SU-DHL-6 (cell line): ENCODE data around the gene DDX24.

Experiments
- H2AFZ ChIP-seq: fragments of 200-600 bp; sonication (generic); 2 replicates; pipeline ENCODE4 v1.6.1; 2014; ENCODE audit warnings: low read depth, mild to moderate bottlenecking, moderate library complexity, mixed read lengths, antibody characterized with exemption, low read length; ENCODE audit not compliant: severe bottlenecking
- H3F3A ChIP-seq: fragments of 200-600 bp; shearing (Covaris generic); 2 replicates; pipeline ENCODE4 v1.6.0; 2016; ENCODE audit warnings: antibody characterized with exemption, mild to moderate bottlenecking; ENCODE audit not compliant: insufficient read depth
- H3K27ac ChIP-seq: fragments of 200-600 bp; sonication (generic); 2 replicates; pipeline ENCODE4 v1.5.1; 2016; ENCODE audit warnings: low read depth, mild to moderate bottlenecking, low read length, moderate library complexity, mixed read lengths
- H3K27me3 ChIP-seq: fragments of 200-600 bp; sonication (generic), shearing (Covaris generic); 2 replicates; pipeline ENCODE4 v1.6.0; 2014; ENCODE audit warnings: mild to moderate bottlenecking, low read length
- H3K36me3 ChIP-seq: fragments of 200-600 bp; sonication (generic); 2 replicates; pipeline ENCODE4 v1.6.1; 2014; ENCODE audit warnings: mild to moderate bottlenecking, low read length, mixed read lengths
- H3K4me2 ChIP-seq: fragments of 300-600, 200-600 bp; shearing (Covaris generic), sonication (generic); 2 replicates; pipeline ENCODE4 v1.6.0; 2014; ENCODE audit warnings: low read length, low read depth, mild to moderate bottlenecking; ENCODE audit not compliant: poor library complexity, severe bottlenecking
- H3K4me3 ChIP-seq: fragments of 200-600 bp; sonication (generic); 2 replicates; pipeline ENCODE4 v1.5.1; 2014; ENCODE audit warnings: antibody characterized with exemption, low read length, mild to moderate bottlenecking, mixed read lengths; ENCODE audit not compliant: insufficient read depth, poor library complexity, severe bottlenecking
- H3K79me2 ChIP-seq: fragments of 200-600 bp; sonication (generic); 2 replicates; pipeline ENCODE4 v1.6.1; 2014; ENCODE audit warnings: mild to moderate bottlenecking, low read length, moderate library complexity; ENCODE audit not compliant: insufficient read depth
- H3K9ac ChIP-seq: fragments of 200-600 bp; sonication (generic); 2 replicates; pipeline ENCODE4 v1.7.0; 2014; ENCODE audit warnings: mild to moderate bottlenecking, low read length
- H3K9me2 ChIP-seq: fragments of 200-600 bp; sonication (generic); replicated peaks from 2 replicates; pipeline ENCODE4 v1.6.1; 2014; ENCODE audit warnings: low read length; ENCODE audit not compliant: insufficient read depth
- H3K9me3 ChIP-seq: fragments of 200-600 bp; sonication (generic); 2 replicates; pipeline ENCODE4 v1.6.1; 2014; ENCODE audit warnings: low read length, mixed read lengths; ENCODE audit not compliant: insufficient read depth
- H4K20me1 ChIP-seq: fragments of 200-600 bp; sonication (generic); 2 replicates; pipeline ENCODE4 v1.6.1; 2014; ENCODE audit warnings: low read depth, mild to moderate bottlenecking, antibody characterized with exemption, low read length, moderate library complexity, mixed read lengths
- CTCF ChIP-seq: fragments of 200-600 bp; sonication (generic); IDR thresholded peaks from one replicate; pipeline ENCODE4 v1.5.1; 2017; ENCODE audit warnings: antibody characterized with exemption, mild to moderate bottlenecking, low read length, moderate library complexity; ENCODE audit not compliant: insufficient read depth, poor library complexity, severe bottlenecking
- EZH2phosphoT487 ChIP-seq: fragments of 200-600 bp; sonication (generic), shearing (Covaris generic); conservative IDR thresholded peaks from 2 replicates; pipeline ENCODE4 v1.6.1; 2018; ENCODE audit warnings: mild to moderate bottlenecking, antibody characterized with exemption, low read length, moderate library complexity, mixed read lengths

DDX24 gene

DNA sequence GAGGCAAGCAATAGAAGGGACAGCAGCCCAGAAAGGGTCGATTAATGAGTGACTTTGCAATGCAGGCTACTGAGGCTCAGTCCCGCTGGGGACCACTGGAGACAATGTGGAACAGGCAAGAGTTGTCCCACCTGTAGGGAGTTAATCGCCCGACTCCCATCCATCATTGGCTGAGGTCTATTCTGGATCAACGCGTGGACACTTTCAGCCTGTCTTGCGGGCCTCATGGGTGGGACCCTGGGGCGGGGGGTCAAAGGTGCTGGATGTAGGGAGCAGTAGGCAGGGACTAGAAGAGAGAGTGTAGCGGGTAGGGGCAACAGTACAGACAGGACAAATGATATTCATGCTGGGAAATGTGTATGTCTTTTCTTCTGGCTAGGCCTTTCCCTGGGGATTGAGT is 42.3 kb upstream of the DDX24 start:
- TF ChIP-seq CTCF, result no peak
- no peak for TF ChIP-seq EZH2phosphoT487
- Histone ChIP-seq H3K27ac (no peak overlapping the region), H3K36me3 (no peaks in the 10 kb centered on the region), H3F3A (no peaks in the 10 kb centered on the region), H3K27me3 (no peaks in the 10 kb centered on the region), H3K4me3 (no peak overlapping the region), H3K4me2 (no peak overlapping the region), H4K20me1 (no peaks in the 10 kb centered on the region), H3K79me2 (no peaks in the 10 kb centered on the region), H3K9me3 (0 out of 2 replicates have a peak, but pooled peaks cover 5% of the 10 kb centered on the region), H3K9ac (no peak overlapping the region), H3K9me2 (no peaks in the 10 kb centered on the region), H2AFZ (no peak overlapping the region)

GRCh38 chr14:94122438-94122837 is 41.4 kb upstream of the DDX24 start:
- Histone ChIP-seq H3K27ac (no peak overlapping the region), H3K79me2 (no peaks in the 10 kb centered on the region), H3K27me3 (no peaks in the 10 kb centered on the region), H3F3A (no peaks in the 10 kb centered on the region), H3K9me2 (no peaks in the 10 kb centered on the region), H3K9me3 (0 out of 2 replicates have a peak, but pooled peaks cover 5% of the 10 kb centered on the region), H2AFZ (no peak overlapping the region), H4K20me1 (no peaks in the 10 kb centered on the region), H3K4me2 (no peak overlapping the region), H3K9ac (no peak overlapping the region), H3K36me3 (no peaks in the 10 kb centered on the region), H3K4me3 (no peak overlapping the region)
- TF ChIP-seq CTCF (no peak), EZH2phosphoT487 (no peak)

GRCh38 chr14:94121485-94121884 is 40.5 kb upstream of the DDX24 start:
- Histone ChIP-seq H3K4me3 (no peak overlapping the region), H3K9ac (no peak overlapping the region), H2AFZ (no peak overlapping the region), H3K9me3 (0 out of 2 replicates have a peak, but pooled peaks cover 5% of the 10 kb centered on the region), H3K9me2 (no peaks in the 10 kb centered on the region), H3F3A (no peaks in the 10 kb centered on the region), H3K4me2 (no peak overlapping the region), H3K79me2 (no peaks in the 10 kb centered on the region), H4K20me1 (no peaks in the 10 kb centered on the region), H3K27me3 (no peaks in the 10 kb centered on the region), H3K36me3 (no peaks in the 10 kb centered on the region), H3K27ac (no peak overlapping the region)
- TF ChIP-seq CTCF, result no peak
- no peak for TF ChIP-seq EZH2phosphoT487
